GM12878 (cell line): ENCODE results near the gene PRLH. TPM values are rescaled to one million over a fixed set of nuclear protein-coding genes. Genes with fewer than 3 reads are reported as not detected.

ENCODE experiments used
- ATAC-seq: fragments of 200-7000 bp; cut with Tn5 transposase; 3 replicates; pipeline ENCODE4 v1.9.1; 2020; ENCODE audit warnings: mild to moderate bottlenecking, moderate library complexity
- BruUV-seq: library from RNA; stranded (reverse); fragments of 400-500 nt; replicated peaks from 2 replicates; lab custom pipeline; 2021; lab: Mats Ljungman, UMichigan
- CTCF ChIA-PET: fragments of 300-600 bp; sonication (Branson Sonifier 250); formaldehyde crosslinking; extraction: SDS; loops from one replicate; lab custom pipeline; 2021; ENCODE audit warnings: inconsistent platforms; lab: Yijun Ruan, JAX
- POLR2A ChIA-PET: fragments of 350-600 bp; formaldehyde crosslinking; extraction: SDS; loops from one replicate; lab custom pipeline; 2021; ENCODE audit warnings: inconsistent platforms; lab: Charles Lee
- RAD21 ChIA-PET: fragments of 300-600 bp; sonication (Branson Sonifier 250); formaldehyde crosslinking; loops from one replicate; lab custom pipeline; 2023; ENCODE audit warnings: antibody characterized with exemption; ENCODE audit not compliant: unreplicated experiment; lab: Charles Lee
- SMC1A ChIA-PET: fragments of 300-600 bp; sonication (Branson Sonifier 250); formaldehyde crosslinking; loops from one replicate; lab custom pipeline; 2023; ENCODE audit not compliant: unreplicated experiment, uncharacterized antibody; lab: Charles Lee
- DNase-seq: peaks from one replicate; pipeline ENCODE4 v3.0.0-alpha.2; 2011; ENCODE audit warnings: low read depth, low spot score
- FAIRE-seq: peaks from 3 replicates; lab custom pipeline; 2011; peaks lifted over from hg19 to GRCh38; lab: Jason Lieb, UNC
- H2AFZ ChIP-seq: 2 replicates; pipeline ENCODE4 v1.6.0; 2011; ENCODE audit warnings: low read depth, low read length, control low read depth; ENCODE audit not compliant: control insufficient read depth
- H3K27ac ChIP-seq: 2 replicates; pipeline ENCODE4 v1.5.1; 2011; ENCODE audit warnings: control low read depth; ENCODE audit not compliant: control insufficient read depth, insufficient read depth
- H3K27me3 ChIP-seq, 2 experiments: replicated peaks in 1 of 2; 2 replicates each; pipeline versions ENCODE4 v1.6.0 to v1.6.1; 2011; ENCODE audit warnings: low read length in 1 of 2; ENCODE audit not compliant: control insufficient read depth in 2 of 2, insufficient read depth in 2 of 2
- H3K36me3 ChIP-seq, 2 experiments: 2 replicates each; pipeline ENCODE4 v1.5.1; 2011; ENCODE audit warnings: low read length in 1 of 2; ENCODE audit not compliant: control insufficient read depth in 2 of 2, insufficient read depth in 2 of 2
- H3K4me1 ChIP-seq: 2 replicates; pipeline ENCODE4 v1.6.1; 2011; ENCODE audit warnings: mild to moderate bottlenecking, low read length, moderate library complexity, mixed read lengths; ENCODE audit not compliant: control insufficient read depth, insufficient read depth
- H3K4me2 ChIP-seq: 2 replicates; pipeline ENCODE4 v1.6.0; 2011; ENCODE audit warnings: control low read depth; ENCODE audit not compliant: control insufficient read depth, insufficient read depth
- H3K4me3 ChIP-seq: fragments of 200-600 bp; sonication (generic); 2 replicates; pipeline ENCODE4 v1.5.1; 2016
- H3K79me2 ChIP-seq: 2 replicates; pipeline ENCODE4 v1.6.0; 2011; ENCODE audit warnings: low read length; ENCODE audit not compliant: control insufficient read depth, insufficient read depth
- H3K9ac ChIP-seq: 2 replicates; pipeline ENCODE4 v1.8.0; 2011; ENCODE audit warnings: low read length, control low read depth, mixed read lengths; ENCODE audit not compliant: control insufficient read depth, insufficient read depth
- H3K9me3 ChIP-seq: replicated peaks from 3 replicates; pipeline ENCODE4 v1.5.1; 2011; ENCODE audit warnings: mild to moderate bottlenecking, low read length; ENCODE audit not compliant: control insufficient read depth, insufficient read depth
- H4K20me1 ChIP-seq: 2 replicates; pipeline ENCODE4 v1.6.0; 2011; ENCODE audit not compliant: control insufficient read depth, insufficient read depth
- ASH2L ChIP-seq: fragments of 300-600, 200-600 bp; sonication (generic); IDR thresholded peaks from 2 replicates; pipeline ENCODE4 v1.6.1; 2017; ENCODE audit warnings: low read depth, mild to moderate bottlenecking, borderline replicate concordance
- CBX5 ChIP-seq: sonication (generic); IDR thresholded peaks from 2 replicates; pipeline ENCODE4 v1.6.1; 2016; ENCODE audit warnings: low read depth, moderate library complexity, mild to moderate bottlenecking, inconsistent platforms
- ETV6 ChIP-seq, 2 experiments: fragments of 450-650 bp in 1 of 2; IDR thresholded peaks in 1 of 2; conservative IDR thresholded peaks in 1 of 2; 2 replicates each; pipeline ENCODE4 v1.6.1; 2014; ENCODE audit warnings: antibody characterized with exemption in 1 of 2, borderline replicate concordance in 1 of 2, low read depth in 1 of 2, mild to moderate bottlenecking in 1 of 2, moderate library complexity in 1 of 2
- HCFC1 ChIP-seq: fragments of 150-350 bp; IDR thresholded peaks from 2 replicates; pipeline ENCODE4 v1.6.1; 2014; ENCODE audit warnings: low read length
- MYC ChIP-seq: IDR thresholded peaks from 2 replicates; pipeline ENCODE4 v1.6.1; 2011; ENCODE audit warnings: mild to moderate bottlenecking, low read length, moderate library complexity, inconsistent platforms; ENCODE audit not compliant: insufficient read depth, insufficient replicate concordance, insufficient read length, severe bottlenecking
- NFIC ChIP-seq: IDR thresholded peaks from 2 replicates; pipeline ENCODE4 v1.6.1; 2012; ENCODE audit warnings: low read depth, mild to moderate bottlenecking, inconsistent platforms, low read length, moderate library complexity
- RAD51 ChIP-seq: fragments of 450-650 bp; IDR thresholded peaks from 2 replicates; pipeline ENCODE4 v1.6.1; 2016; ENCODE audit warnings: moderate library complexity, mild to moderate bottlenecking, inconsistent platforms
- REST ChIP-seq: IDR thresholded peaks from 2 replicates; pipeline ENCODE4 v1.6.1; 2012; ENCODE audit warnings: mild to moderate bottlenecking, low read depth, low read length
- SREBF1 ChIP-seq: IDR thresholded peaks from 2 replicates; pipeline ENCODE4 v1.6.1; 2012; ENCODE audit warnings: mild to moderate bottlenecking, low read length
- TBL1XR1 ChIP-seq: IDR thresholded peaks from 2 replicates; pipeline ENCODE4 v1.6.1; 2012; ENCODE audit warnings: low read depth, low read length, improper control_type of control experiment
- WGBS: methylation state at CpG from one replicate; pipeline ENCODE4 v1.1.6; 2016; ENCODE audit warnings: low lambda C conversion rate; ENCODE audit not compliant: insufficient replicate concordance, insufficient coverage; ENCODE audit errors: missing lambda C conversion rate; 5-methylcytosine and 5-hydroxymethylcytosine counted together
- in situ Hi-C: fragments of 300-500 bp; cut with MboI; formaldehyde crosslinking; loops from 9 replicates; pipeline ENCODE4 v1.14.3; 2018; ENCODE audit warnings: mixed read lengths
- intact Hi-C: fragments of 100-400 bp; cut with micrococcal nuclease; formaldehyde crosslinking; loops from one replicate; pipeline ENCODE4 v1.14.2; 2022; ENCODE audit not compliant: unreplicated experiment
- polyA plus RNA-seq, 11 experiments: library from polyadenylated mRNA; depleted of rRNA in 4 of 11; unstranded in 6 of 11; stranded (reverse) in 5 of 11; fragments of >200 nt; fragmentation: Nextera tagmentation in 4 of 11; fragmentation: Illumina TruSeq in 1 of 11; extraction: Ambion mirVana in 4 of 11; extraction: Trizol in 1 of 11; gene quantifications; 1 replicate in 1 of 11; 2 replicates in 10 of 11; pipeline versions ENCODE4 v1.2.1 to v1.2.3, GENCODE V29; 2011 to 2016; ENCODE audit warnings: inconsistent platforms in 2 of 11, missing spikeins in 2 of 11, low read depth in 1 of 11
- total RNA-seq, 4 experiments: library from RNA; depleted of rRNA in 3 of 4; stranded (reverse); fragments of >200 nt in 3 of 4; fragmentation: Illumina TruSeq in 1 of 4; extraction: Trizol in 1 of 4; gene quantifications; 2 replicates each; pipeline versions ENCODE4 v1.2.1 to v1.2.3, GENCODE V29; 2013 to 2021

PRLH gene
- total and polyA plus RNA-seq, 10 of the 15 experiments (the other 5 are each of a cell fraction or from before 2014, with no cell fraction given), result not detected

- ATAC-seq (no peak; the same call in 2 of the 3 replicates), FAIRE-seq (no peak), DNase-seq (no peak)
- no peak overlapping the region for H3K27ac ChIP-seq
- intact Hi-C loops, result no loop called here
- ChIA-PET RAD21 (interaction anchor here (1.0 kb wide), 1 partner anchor 13 kb away, joined by 3 read pairs; no protein-coding TSS in a partner anchor), SMC1A (interaction anchor here (1.7 kb wide), 1 partner anchor 9 kb away, joined by 6 read pairs; no protein-coding TSS in a partner anchor), POLR2A (no interaction called here), CTCF (interaction anchor here (0.7 kb wide), 1 partner anchor 13 kb away, joined by 3 read pairs; no protein-coding TSS in a partner anchor)
- no peaks in the 10 kb centered on the region for H3K9me3 ChIP-seq
- peaks cover 0 to 1% of the 10 kb centered on the region in 2 experiments; a peak in 1 of 4 replicates for H3K27me3 ChIP-seq
- no peaks in the 10 kb centered on the region for H3K79me2 ChIP-seq
- in situ Hi-C loops, result no loop called here
- BruUV-seq, result no TSS peak
- H3K9ac ChIP-seq, result no peak overlapping the region
- H3K4me2 ChIP-seq, result no peak overlapping the region
- H3K36me3 ChIP-seq, result no peaks in the 10 kb centered on the region
- no peak overlapping the region for H2AFZ ChIP-seq
- TF ChIP-seq SREBF1, result no peak
- no peak for TF ChIP-seq ETV6 (conservative IDR thresholded peaks at IDR 0.05 in 1 of 2, IDR thresholded peaks at IDR 0.05 in 1 of 2; ENCODE audit: borderline replicate concordance in 1 of 2, low read depth in 1 of 2)
- no peak for TF ChIP-seq NFIC
- H4K20me1 ChIP-seq, result no peaks in the 10 kb centered on the region
- 50% methylated on average over 13 of the region's 13 CpGs for WGBS
- H3K4me3 ChIP-seq, result no peak overlapping the region
- H3K4me1 ChIP-seq, result no peaks in the 10 kb centered on the region
These were observed 19.4 kb upstream of the PRLH start for GRCh38 chr2:237546876-237547395.

DNA sequence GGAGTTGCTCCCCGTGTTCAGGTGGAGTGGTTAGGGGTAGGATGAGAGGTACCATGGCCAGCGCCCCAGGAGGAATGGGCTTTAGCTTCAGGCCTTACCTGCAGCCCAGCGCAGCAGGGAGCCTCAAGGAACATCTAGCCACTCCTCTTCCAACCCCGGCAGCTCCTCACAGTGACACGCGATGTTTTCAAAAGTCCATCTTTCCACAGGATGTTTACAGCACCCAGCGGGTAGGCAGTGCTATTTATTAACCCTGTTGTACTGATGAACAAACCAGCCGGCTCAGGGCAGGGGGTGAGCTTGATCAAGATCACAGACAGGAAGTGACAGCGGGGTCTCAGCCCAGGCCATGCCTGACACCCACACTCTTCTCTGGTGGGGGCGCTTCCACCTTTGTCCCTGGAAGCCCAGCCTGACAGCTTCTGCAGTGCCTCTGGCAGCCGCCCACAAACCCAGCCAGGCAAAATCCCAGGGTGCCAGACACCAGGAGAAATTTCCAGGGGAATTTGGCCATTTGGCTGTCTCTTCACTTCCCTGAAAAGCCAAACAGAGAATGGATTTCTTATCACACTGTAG is 18.4 kb upstream of the PRLH start:
- no peak overlapping the region for H2AFZ ChIP-seq
- ChIA-PET CTCF (no interaction called here), SMC1A (interaction anchor here (0.7 to 1.8 kb wide), 3 partner anchors 14 to 24 kb away, joined by 3 to 4 read pairs (median 3); no protein-coding TSS in a partner anchor), POLR2A (no interaction called here), RAD21 (no interaction called here)
- intact Hi-C loops (no loop called here), in situ Hi-C loops (no loop called here)
- no TSS peak for BruUV-seq
- no peaks in the 10 kb centered on the region for H3K79me2 ChIP-seq
- no peak overlapping the region for H3K9ac ChIP-seq
- peaks cover 0 to 1% of the 10 kb centered on the region in 2 experiments; a peak in 1 of 4 replicates for H3K27me3 ChIP-seq
- no peaks in the 10 kb centered on the region for H4K20me1 ChIP-seq
- ATAC-seq (peak; percentile 25; the same call in 1 of the 3 replicates), FAIRE-seq (no peak), DNase-seq (no peak)
- H3K4me1 ChIP-seq, result no peaks in the 10 kb centered on the region
- no peak overlapping the region for H3K27ac ChIP-seq
- no peaks in the 10 kb centered on the region for H3K36me3 ChIP-seq
- no peaks in the 10 kb centered on the region for H3K9me3 ChIP-seq
- 49% methylated on average over 10 of the region's 11 CpGs for WGBS
- TF ChIP-seq ASH2L (no peak), HCFC1 (no peak), RAD51 (no peak), REST (peak; percentile 66; the same call in 1 of the 2 replicates), MYC (no peak), TBL1XR1 (no peak), CBX5 (no peak)
- H3K4me2 ChIP-seq, result no peak overlapping the region
- no peak overlapping the region for H3K4me3 ChIP-seq
